SU-DHL-6 (cell line): ENCODE results near the gene ADAM8.

ENCODE experiments used
- H2AFZ ChIP-seq: fragments of 200-600 bp; sonication (generic); 2 replicates; pipeline ENCODE4 v1.6.1; 2014; ENCODE audit warnings: low read depth, mild to moderate bottlenecking, moderate library complexity, mixed read lengths, antibody characterized with exemption, low read length; ENCODE audit not compliant: severe bottlenecking
- H3F3A ChIP-seq: fragments of 200-600 bp; shearing (Covaris generic); 2 replicates; pipeline ENCODE4 v1.6.0; 2016; ENCODE audit warnings: antibody characterized with exemption, mild to moderate bottlenecking; ENCODE audit not compliant: insufficient read depth
- H3K27ac ChIP-seq: fragments of 200-600 bp; sonication (generic); 2 replicates; pipeline ENCODE4 v1.5.1; 2016; ENCODE audit warnings: low read depth, mild to moderate bottlenecking, low read length, moderate library complexity, mixed read lengths
- H3K27me3 ChIP-seq: fragments of 200-600 bp; sonication (generic), shearing (Covaris generic); 2 replicates; pipeline ENCODE4 v1.6.0; 2014; ENCODE audit warnings: mild to moderate bottlenecking, low read length
- H3K36me3 ChIP-seq: fragments of 200-600 bp; sonication (generic); 2 replicates; pipeline ENCODE4 v1.6.1; 2014; ENCODE audit warnings: mild to moderate bottlenecking, low read length, mixed read lengths
- H3K4me2 ChIP-seq: fragments of 300-600, 200-600 bp; shearing (Covaris generic), sonication (generic); 2 replicates; pipeline ENCODE4 v1.6.0; 2014; ENCODE audit warnings: low read length, low read depth, mild to moderate bottlenecking; ENCODE audit not compliant: poor library complexity, severe bottlenecking
- H3K4me3 ChIP-seq: fragments of 200-600 bp; sonication (generic); 2 replicates; pipeline ENCODE4 v1.5.1; 2014; ENCODE audit warnings: antibody characterized with exemption, low read length, mild to moderate bottlenecking, mixed read lengths; ENCODE audit not compliant: insufficient read depth, poor library complexity, severe bottlenecking
- H3K79me2 ChIP-seq: fragments of 200-600 bp; sonication (generic); 2 replicates; pipeline ENCODE4 v1.6.1; 2014; ENCODE audit warnings: mild to moderate bottlenecking, low read length, moderate library complexity; ENCODE audit not compliant: insufficient read depth
- H3K9ac ChIP-seq: fragments of 200-600 bp; sonication (generic); 2 replicates; pipeline ENCODE4 v1.7.0; 2014; ENCODE audit warnings: mild to moderate bottlenecking, low read length
- H3K9me2 ChIP-seq: fragments of 200-600 bp; sonication (generic); replicated peaks from 2 replicates; pipeline ENCODE4 v1.6.1; 2014; ENCODE audit warnings: low read length; ENCODE audit not compliant: insufficient read depth
- H3K9me3 ChIP-seq: fragments of 200-600 bp; sonication (generic); 2 replicates; pipeline ENCODE4 v1.6.1; 2014; ENCODE audit warnings: low read length, mixed read lengths; ENCODE audit not compliant: insufficient read depth
- H4K20me1 ChIP-seq: fragments of 200-600 bp; sonication (generic); 2 replicates; pipeline ENCODE4 v1.6.1; 2014; ENCODE audit warnings: low read depth, mild to moderate bottlenecking, antibody characterized with exemption, low read length, moderate library complexity, mixed read lengths
- EZH2phosphoT487 ChIP-seq: fragments of 200-600 bp; sonication (generic), shearing (Covaris generic); conservative IDR thresholded peaks from 2 replicates; pipeline ENCODE4 v1.6.1; 2018; ENCODE audit warnings: mild to moderate bottlenecking, antibody characterized with exemption, low read length, moderate library complexity, mixed read lengths
- TF ChIP-seq, protein P1 (sequence below): fragments of 200-600 bp; sonication (generic); IDR thresholded peaks from one replicate; pipeline ENCODE4 v1.5.1; 2017; ENCODE audit warnings: antibody characterized with exemption, mild to moderate bottlenecking, low read length, moderate library complexity; ENCODE audit not compliant: insufficient read depth, poor library complexity, severe bottlenecking

ADAM8 gene

DNA sequence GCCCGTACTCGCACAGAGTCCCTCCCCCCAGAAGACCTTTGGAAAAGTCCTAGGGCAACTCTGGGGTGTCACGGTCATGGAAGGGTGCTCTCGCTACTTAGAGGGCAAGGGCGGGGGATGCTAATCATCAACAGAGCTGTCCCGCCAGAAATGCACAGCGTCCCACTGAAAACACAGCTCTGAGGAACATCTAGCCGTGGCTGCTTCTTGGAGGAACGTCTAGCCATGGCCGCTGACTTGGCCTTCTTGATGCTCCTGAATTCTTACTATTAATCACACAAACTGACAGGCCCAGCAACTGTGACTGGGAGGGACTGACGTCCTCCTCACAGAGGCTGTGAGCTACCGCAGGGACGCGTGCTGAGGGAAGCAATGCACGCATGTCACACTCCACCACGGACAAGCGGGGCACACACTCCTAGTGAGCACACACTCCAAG, 30.3 kb upstream of the ADAM8 start:
- peaks cover 4% of the 10 kb centered on the region; the same call in 1 of the 2 replicates for H3K36me3 ChIP-seq
- H3K4me3 ChIP-seq, result no peak overlapping the region
- H4K20me1 ChIP-seq, result no peaks in the 10 kb centered on the region

DNA sequence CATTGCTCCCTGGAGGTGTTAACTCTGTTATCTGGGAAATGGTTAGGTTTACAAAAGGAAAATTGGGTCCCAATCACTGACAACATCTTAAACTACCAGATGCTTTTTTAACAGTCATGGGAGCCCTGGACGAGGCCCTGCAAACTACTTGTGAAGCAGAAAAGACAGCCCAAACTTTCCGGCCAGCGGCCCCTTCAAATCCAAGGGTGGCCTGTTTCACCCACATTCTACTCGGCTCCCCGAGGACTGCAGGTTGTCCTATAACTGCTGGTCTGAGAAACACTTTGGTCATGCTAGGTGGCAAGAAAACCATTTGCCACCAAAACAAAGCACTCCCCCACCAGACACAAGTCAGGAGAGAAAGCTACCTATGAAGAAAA, 29.4 kb upstream of the ADAM8 start:
- no peak overlapping the region for H2AFZ ChIP-seq
- no peaks in the 10 kb centered on the region for H3K27me3 ChIP-seq
- H3K4me3 ChIP-seq, result no peak overlapping the region
- H3K4me2 ChIP-seq, result no peak overlapping the region
- no peak overlapping the region for H3K9ac ChIP-seq
- H3K9me3 ChIP-seq, result no peaks in the 10 kb centered on the region
- no peaks in the 10 kb centered on the region for H3K9me2 ChIP-seq
- peaks cover 40% of the 10 kb centered on the region for H3K79me2 ChIP-seq
- peaks cover 2% of the 10 kb centered on the region; the same call in 1 of the 2 replicates for H3K36me3 ChIP-seq
- H3K27ac ChIP-seq, result no peak overlapping the region
- H3F3A ChIP-seq, result peaks cover 5% of the 10 kb centered on the region; the same call in 1 of the 2 replicates
- no peak for TF ChIP-seq EZH2phosphoT487
- TF ChIP-seq, protein P1, sequence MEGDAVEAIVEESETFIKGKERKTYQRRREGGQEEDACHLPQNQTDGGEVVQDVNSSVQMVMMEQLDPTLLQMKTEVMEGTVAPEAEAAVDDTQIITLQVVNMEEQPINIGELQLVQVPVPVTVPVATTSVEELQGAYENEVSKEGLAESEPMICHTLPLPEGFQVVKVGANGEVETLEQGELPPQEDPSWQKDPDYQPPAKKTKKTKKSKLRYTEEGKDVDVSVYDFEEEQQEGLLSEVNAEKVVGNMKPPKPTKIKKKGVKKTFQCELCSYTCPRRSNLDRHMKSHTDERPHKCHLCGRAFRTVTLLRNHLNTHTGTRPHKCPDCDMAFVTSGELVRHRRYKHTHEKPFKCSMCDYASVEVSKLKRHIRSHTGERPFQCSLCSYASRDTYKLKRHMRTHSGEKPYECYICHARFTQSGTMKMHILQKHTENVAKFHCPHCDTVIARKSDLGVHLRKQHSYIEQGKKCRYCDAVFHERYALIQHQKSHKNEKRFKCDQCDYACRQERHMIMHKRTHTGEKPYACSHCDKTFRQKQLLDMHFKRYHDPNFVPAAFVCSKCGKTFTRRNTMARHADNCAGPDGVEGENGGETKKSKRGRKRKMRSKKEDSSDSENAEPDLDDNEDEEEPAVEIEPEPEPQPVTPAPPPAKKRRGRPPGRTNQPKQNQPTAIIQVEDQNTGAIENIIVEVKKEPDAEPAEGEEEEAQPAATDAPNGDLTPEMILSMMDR, result no peak
- no peaks in the 10 kb centered on the region for H4K20me1 ChIP-seq

More for the DNA sequence above, 30.3 kb upstream of the ADAM8 start:
- H3F3A ChIP-seq, result peaks cover 5% of the 10 kb centered on the region; the same call in 1 of the 2 replicates
- TF ChIP-seq, protein P1, result no peak
- no peak for TF ChIP-seq EZH2phosphoT487
- H3K27me3 ChIP-seq, result no peaks in the 10 kb centered on the region
- no peaks in the 10 kb centered on the region for H3K9me2 ChIP-seq
- peaks cover 40% of the 10 kb centered on the region for H3K79me2 ChIP-seq
- H3K27ac ChIP-seq, result no peak overlapping the region
- H3K4me2 ChIP-seq, result peak overlapping the region; percentile 82
- H3K9ac ChIP-seq, result no peak overlapping the region
- H2AFZ ChIP-seq, result no peak overlapping the region
- H3K9me3 ChIP-seq, result no peaks in the 10 kb centered on the region

DNA sequence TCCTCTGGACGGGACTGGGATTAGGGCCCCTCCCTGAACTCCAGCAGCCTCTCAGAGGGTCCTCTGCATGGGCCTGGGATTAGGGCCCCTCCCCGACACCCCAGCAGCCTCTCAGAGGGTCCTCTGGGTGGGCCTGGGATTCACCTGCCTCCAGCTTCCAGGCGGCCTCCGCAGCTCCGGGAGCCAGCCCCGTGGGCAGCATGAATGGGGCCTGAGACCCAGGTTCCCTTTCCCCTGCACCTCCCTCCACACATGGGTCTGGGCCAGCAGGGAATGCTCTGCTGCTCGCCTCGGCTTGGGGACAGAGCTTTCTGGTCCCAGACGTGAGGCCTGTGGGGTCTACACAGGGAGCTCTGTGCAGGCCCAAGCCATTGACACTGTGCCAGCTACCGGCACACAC, 26.5 kb upstream of the ADAM8 start:
- H3K9me2 ChIP-seq, result no peaks in the 10 kb centered on the region
- no peak overlapping the region for H3K27ac ChIP-seq
- H3K4me2 ChIP-seq, result no peak overlapping the region
- no peaks in the 10 kb centered on the region for H4K20me1 ChIP-seq
- H3K9me3 ChIP-seq, result no peaks in the 10 kb centered on the region
- H3K36me3 ChIP-seq, result no peaks in the 10 kb centered on the region
- no peak overlapping the region for H3K4me3 ChIP-seq
- peaks cover 37% of the 10 kb centered on the region for H3K79me2 ChIP-seq
- no peaks in the 10 kb centered on the region for H3K27me3 ChIP-seq
- no peak overlapping the region for H2AFZ ChIP-seq
- TF ChIP-seq, protein P1, result no peak
- no peak for TF ChIP-seq EZH2phosphoT487
- H3F3A ChIP-seq, result peaks cover 5% of the 10 kb centered on the region; the same call in 1 of the 2 replicates
- no peak overlapping the region for H3K9ac ChIP-seq

DNA sequence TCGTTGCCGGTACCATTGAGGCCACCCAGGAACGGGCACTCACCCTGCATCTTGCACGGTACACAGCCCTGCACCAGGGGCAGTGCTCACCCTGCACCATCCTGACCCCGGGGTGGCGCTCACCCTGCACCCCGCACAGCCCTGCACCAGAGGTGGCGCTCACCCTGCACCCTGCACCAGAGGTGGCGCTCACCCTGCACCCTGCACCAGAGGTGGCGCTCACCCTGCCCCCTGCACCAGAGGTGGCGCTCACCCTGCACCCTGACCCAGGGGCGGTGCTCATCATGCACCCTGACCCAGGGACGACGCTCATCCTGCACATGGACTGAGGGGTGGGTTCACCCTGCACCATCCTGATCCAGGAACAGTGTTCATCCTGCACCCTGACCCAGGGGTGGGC, 25.6 kb upstream of the ADAM8 start:
- Histone ChIP-seq H3K27ac (no peak overlapping the region), H3K4me2 (no peak overlapping the region), H3F3A (no peaks in the 10 kb centered on the region), H3K9me3 (no peaks in the 10 kb centered on the region), H3K4me3 (no peak overlapping the region), H3K27me3 (no peaks in the 10 kb centered on the region), H3K9ac (no peak overlapping the region), H3K79me2 (peaks cover 27% of the 10 kb centered on the region), H4K20me1 (no peaks in the 10 kb centered on the region), H2AFZ (no peak overlapping the region), H3K36me3 (no peaks in the 10 kb centered on the region), H3K9me2 (no peaks in the 10 kb centered on the region)
- no peak for TF ChIP-seq EZH2phosphoT487
